HFFc6 (cell line): ENCODE measurements around the gene ACSBG1. TPM values are rescaled to one million over a fixed set of nuclear protein-coding genes. Genes with fewer than 3 reads are reported as not detected.

Source experiments
- DNase-seq: peaks from one replicate; pipeline ENCODE4 v3.0.0-alpha.2; 2018
- H3K27ac Mint-ChIP-seq: 2 replicates; pipeline ENCODE4 v1.8.0; 2020; ENCODE audit warnings: mild to moderate bottlenecking, mixed read lengths
- H3K27me3 Mint-ChIP-seq: 2 replicates; pipeline ENCODE4 v1.8.0; 2021; ENCODE audit warnings: mild to moderate bottlenecking, moderate library complexity, mixed read lengths; ENCODE audit not compliant: insufficient read depth
- H3K36me3 Mint-ChIP-seq: 2 replicates; pipeline ENCODE4 v1.8.0; 2021; ENCODE audit warnings: low read depth, mixed read lengths
- H3K4me1 Mint-ChIP-seq: 2 replicates; pipeline ENCODE4 v1.8.0; 2020; ENCODE audit warnings: low read depth, mixed read lengths
- H3K4me3 Mint-ChIP-seq: 2 replicates; pipeline ENCODE4 v1.8.0; 2020; ENCODE audit warnings: mild to moderate bottlenecking, moderate library complexity, mixed read lengths
- H3K9me3 Mint-ChIP-seq: 2 replicates; pipeline ENCODE4 v1.8.0; 2020; ENCODE audit warnings: mild to moderate bottlenecking, mixed read lengths
- total RNA-seq, 6 experiments: library from RNA; stranded (reverse); fragmentation: NEBNext Ultra II Directional; extraction: Animal tissue kit (Norgen Biotek cat#: 25700); gene quantifications; 2 replicates in 1 of 6; 3 replicates in 5 of 6; pipeline ENCODE4 v1.2.3, GENCODE V29; 2021
- TF ChIP-seq, protein P1 (sequence below): fragments of 200-600 bp; sonication (generic); IDR thresholded peaks from 2 replicates; pipeline ENCODE4 v1.5.0; 2021; ENCODE audit warnings: antibody characterized with exemption, mild to moderate bottlenecking

Gene ACSBG1
- total RNA-seq, 6 experiments from 2014 or later: not detected

DNA sequence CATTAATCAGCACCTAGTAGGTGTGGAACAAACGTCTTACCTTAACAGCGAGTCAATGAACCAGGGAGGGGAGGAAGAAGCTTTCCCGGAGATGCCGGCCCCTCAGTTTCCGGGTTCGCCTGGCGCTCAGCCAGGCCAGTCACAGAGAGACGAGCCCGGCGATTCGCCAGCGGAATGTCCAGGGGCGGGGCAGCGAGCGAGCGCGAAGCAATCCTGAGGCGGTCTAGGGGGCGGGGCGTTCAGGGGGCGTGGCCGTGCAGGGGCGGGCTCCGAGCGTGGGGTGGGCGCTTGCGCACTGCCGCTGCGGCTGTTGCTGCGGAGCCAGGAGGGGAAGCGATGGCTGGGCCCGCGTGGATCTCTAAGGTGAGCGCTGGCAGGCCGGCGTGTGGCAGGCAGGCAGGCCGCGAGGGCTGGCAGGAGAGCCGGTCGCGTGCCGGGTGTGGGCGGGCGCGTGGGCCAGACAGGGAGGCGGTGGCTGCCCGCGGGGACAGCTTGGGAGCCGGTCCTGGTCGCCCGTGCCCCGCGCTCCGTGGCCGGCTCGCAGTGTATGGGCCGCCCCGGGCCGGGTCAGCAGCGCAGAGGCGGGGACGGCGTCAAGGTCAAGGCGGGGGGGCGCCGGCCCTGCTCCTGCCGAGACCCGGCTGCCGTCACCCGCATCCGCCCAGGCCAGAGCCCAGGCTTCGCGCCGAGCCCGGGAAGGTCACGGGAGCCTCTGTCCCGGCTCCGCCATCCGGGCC, 85.1 kb downstream of the ACSBG1 start, which contains the start of gene IDH3A:
IDH3A (plus strand) TSS at position 295 of the 737 bp plus-strand sequence; CDS start at position 337, 42 bp downstream.
- TF ChIP-seq, protein P1, sequence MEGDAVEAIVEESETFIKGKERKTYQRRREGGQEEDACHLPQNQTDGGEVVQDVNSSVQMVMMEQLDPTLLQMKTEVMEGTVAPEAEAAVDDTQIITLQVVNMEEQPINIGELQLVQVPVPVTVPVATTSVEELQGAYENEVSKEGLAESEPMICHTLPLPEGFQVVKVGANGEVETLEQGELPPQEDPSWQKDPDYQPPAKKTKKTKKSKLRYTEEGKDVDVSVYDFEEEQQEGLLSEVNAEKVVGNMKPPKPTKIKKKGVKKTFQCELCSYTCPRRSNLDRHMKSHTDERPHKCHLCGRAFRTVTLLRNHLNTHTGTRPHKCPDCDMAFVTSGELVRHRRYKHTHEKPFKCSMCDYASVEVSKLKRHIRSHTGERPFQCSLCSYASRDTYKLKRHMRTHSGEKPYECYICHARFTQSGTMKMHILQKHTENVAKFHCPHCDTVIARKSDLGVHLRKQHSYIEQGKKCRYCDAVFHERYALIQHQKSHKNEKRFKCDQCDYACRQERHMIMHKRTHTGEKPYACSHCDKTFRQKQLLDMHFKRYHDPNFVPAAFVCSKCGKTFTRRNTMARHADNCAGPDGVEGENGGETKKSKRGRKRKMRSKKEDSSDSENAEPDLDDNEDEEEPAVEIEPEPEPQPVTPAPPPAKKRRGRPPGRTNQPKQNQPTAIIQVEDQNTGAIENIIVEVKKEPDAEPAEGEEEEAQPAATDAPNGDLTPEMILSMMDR: no peak
- H3K27me3 Mint-ChIP-seq: no peaks in the 10 kb centered on the region; the same call in none of the 2 replicates
- peak; percentile 94 for DNase-seq
- H3K36me3 Mint-ChIP-seq: 0 out of 2 replicates have a peak, but pooled peaks cover 10% of the 10 kb centered on the region
- peak within 1 kb of the TSS; percentile 92 for H3K27ac Mint-ChIP-seq
- H3K4me3 Mint-ChIP-seq: peak within 1 kb of the TSS; percentile 95
- peaks cover 51% of the 10 kb centered on the region for H3K4me1 Mint-ChIP-seq
- no peaks in the 10 kb centered on the region for H3K9me3 Mint-ChIP-seq

DNA sequence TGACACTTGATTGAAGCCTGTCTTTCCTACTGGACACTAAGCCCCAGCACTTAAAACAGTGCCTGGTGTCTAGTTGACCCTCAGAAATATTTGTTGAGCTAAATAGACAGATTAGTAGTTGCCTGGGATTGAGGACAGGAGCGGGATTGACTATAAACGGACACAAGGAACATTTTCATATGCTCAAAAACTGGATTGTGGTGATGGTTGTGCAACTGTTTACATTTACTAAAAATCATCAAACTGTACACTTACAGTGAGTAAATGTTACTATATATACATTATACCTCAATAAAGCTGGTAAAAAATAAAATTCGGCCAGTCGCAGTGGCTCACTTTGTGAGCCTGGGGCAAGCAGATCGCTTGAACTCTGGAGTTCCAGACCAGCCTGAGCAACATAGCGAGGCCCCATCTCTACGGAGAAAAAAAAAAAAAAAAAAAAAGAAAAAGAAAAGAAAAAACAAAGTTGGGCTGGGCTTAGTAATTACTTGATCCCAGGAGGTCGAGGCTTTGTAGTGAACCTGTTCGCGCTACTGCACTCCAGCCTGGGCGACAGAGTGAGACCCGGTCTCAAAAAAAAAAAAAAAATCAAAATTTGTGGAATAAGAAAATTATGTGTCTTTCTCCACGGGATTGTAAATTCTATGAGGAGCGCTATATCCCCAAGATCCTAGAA, 85.8 kb downstream of the ACSBG1 start:
- Mint-ChIP-seq H3K9me3 (no peaks in the 10 kb centered on the region), H3K27me3 (no peaks in the 10 kb centered on the region; the same call in none of the 2 replicates), H3K4me1 (peaks cover 49% of the 10 kb centered on the region), H3K36me3 (0 out of 2 replicates have a peak, but pooled peaks cover 10% of the 10 kb centered on the region), H3K4me3 (peak overlapping the region; percentile 95), H3K27ac (peak overlapping the region; percentile 92)
- no peak for DNase-seq
- TF ChIP-seq, protein P1: no peak

DNA sequence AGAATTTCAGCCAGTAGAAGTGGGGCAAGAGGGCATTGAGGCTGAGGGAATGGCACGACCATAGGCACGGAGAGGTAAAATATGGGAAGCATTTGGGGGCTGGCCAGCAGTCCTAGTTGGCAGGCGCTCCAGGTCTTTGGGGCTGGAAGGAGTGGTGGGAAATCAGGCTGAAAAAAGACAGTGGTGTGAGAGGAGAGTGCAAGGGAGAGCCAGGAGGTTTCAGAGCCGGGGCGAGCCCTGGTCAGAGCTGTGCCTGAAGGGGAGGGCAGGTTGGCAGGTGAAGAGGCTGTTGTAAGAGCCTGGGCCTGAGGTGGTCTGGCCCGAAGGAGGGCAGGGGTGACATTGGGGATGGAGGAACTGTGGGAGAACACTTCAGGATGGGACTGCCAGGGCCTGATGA, 86.8 kb downstream of the ACSBG1 start:
- no peaks in the 10 kb centered on the region for H3K9me3 Mint-ChIP-seq
- peaks cover 40% of the 10 kb centered on the region for H3K4me1 Mint-ChIP-seq

DNA sequence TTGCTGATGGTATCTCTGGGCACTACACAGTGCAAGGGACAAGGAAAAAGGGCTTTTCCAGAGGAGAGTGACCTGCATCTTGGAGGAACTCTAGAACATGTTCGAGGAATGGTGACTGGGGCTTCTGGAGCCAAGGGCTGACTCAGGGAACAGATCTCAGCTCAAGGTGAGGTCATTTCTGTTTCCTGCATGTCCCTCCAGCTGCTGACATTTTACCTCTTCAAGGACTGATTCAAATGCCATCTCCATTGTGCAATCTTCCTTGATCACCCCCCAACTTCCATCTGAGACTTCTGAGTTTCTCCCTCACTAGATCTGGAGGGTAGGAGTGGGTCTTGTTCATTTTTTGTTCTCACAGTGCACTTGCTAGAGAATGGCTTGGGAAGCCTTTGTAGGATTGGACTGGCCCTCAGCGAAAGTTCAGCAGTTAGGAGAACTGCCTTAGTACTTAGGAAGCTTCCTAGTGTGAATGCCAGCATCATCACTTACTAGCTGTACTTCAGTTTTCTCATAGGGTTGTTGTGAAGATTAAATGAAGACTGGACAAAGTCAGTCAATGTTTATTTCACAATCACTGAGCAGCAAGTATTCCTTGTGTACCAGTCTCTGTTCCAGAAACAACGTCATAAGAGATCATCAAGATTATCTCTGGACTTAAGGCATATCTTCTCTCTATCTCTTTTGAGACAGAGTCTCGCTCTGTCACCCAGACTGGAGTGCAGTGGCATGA, 87.8 kb downstream of the ACSBG1 start:
- no peak for DNase-seq
- Mint-ChIP-seq H3K36me3 (no peaks in the 10 kb centered on the region), H3K27ac (no peak overlapping the region), H3K9me3 (no peaks in the 10 kb centered on the region), H3K4me3 (no peak overlapping the region), H3K4me1 (peaks cover 38% of the 10 kb centered on the region), H3K27me3 (no peaks in the 10 kb centered on the region; the same call in none of the 2 replicates)
- TF ChIP-seq, protein P1: no peak

More for the DNA sequence above, 86.8 kb downstream of the ACSBG1 start:
- Mint-ChIP-seq H3K27ac (peak overlapping the region; percentile 10; the same call in 1 of the 2 replicates), H3K27me3 (no peaks in the 10 kb centered on the region; the same call in none of the 2 replicates), H3K4me3 (peak overlapping the region; percentile 56), H3K36me3 (0 out of 2 replicates have a peak, but pooled peaks cover 1% of the 10 kb centered on the region)
- no peak for DNase-seq
- TF ChIP-seq, protein P1: no peak

DNA sequence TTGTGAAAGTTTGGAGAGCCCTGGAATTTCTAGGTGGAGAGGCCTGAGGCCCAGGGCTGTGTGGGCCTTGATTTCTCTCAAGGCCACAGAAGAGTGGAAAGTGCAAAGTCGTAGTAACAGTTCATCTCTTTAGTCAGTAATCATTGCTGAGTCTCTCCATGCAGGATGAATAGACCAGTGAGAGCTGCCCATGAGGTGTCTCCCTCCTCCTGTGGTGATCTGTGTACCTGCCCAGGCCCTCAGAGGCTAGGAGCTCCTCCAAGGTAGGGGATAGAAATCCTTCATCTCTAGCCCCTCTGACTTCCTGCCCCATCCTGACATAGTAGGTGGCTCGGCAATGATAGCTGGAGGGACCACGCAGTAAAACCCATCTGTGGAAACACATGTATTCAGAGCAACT, 92.0 kb downstream of the ACSBG1 start:
- Mint-ChIP-seq H3K36me3 (no peaks in the 10 kb centered on the region), H3K27ac (no peak overlapping the region), H3K27me3 (peaks cover 9% of the 10 kb centered on the region), H3K4me3 (no peak overlapping the region), H3K9me3 (no peaks in the 10 kb centered on the region), H3K4me1 (peaks cover 9% of the 10 kb centered on the region)
- DNase-seq: no peak
- TF ChIP-seq, protein P1: no peak
